ENCODE data around the gene OMG.

- TF ChIP-seq, protein P1, sequence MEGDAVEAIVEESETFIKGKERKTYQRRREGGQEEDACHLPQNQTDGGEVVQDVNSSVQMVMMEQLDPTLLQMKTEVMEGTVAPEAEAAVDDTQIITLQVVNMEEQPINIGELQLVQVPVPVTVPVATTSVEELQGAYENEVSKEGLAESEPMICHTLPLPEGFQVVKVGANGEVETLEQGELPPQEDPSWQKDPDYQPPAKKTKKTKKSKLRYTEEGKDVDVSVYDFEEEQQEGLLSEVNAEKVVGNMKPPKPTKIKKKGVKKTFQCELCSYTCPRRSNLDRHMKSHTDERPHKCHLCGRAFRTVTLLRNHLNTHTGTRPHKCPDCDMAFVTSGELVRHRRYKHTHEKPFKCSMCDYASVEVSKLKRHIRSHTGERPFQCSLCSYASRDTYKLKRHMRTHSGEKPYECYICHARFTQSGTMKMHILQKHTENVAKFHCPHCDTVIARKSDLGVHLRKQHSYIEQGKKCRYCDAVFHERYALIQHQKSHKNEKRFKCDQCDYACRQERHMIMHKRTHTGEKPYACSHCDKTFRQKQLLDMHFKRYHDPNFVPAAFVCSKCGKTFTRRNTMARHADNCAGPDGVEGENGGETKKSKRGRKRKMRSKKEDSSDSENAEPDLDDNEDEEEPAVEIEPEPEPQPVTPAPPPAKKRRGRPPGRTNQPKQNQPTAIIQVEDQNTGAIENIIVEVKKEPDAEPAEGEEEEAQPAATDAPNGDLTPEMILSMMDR (conservative IDR thresholded peaks at IDR 0.05 in 1 of 2, IDR thresholded peaks at IDR 0.05 in 1 of 2; ENCODE audit: low read depth in 1 of 2, low read length in 2 of 2), result no peak
- no peak for TF ChIP-seq EZH2 (IDR thresholded peaks at IDR 0.05; ENCODE audit: low read length, missing control alignments)
Measured at GRCh38 chr17:31251105-31251969, 45.7 kb downstream of the OMG start.
